Hematopoietic multipotent progenitor cell treated with erythropoietin and hydrocortisone succinate and interleukin-3 and kit ligand, for 17 days (in vitro differentiated cells): ENCODE results near the gene CR1L.
A peak's percentile ranks its signal among the peaks of the same experiment; 100 is the strongest.
"Not testable (repeated sequence)": the region's sequence is repeated elsewhere in the genome, so short reads cannot be mapped to it uniquely, and the experiment has no call there.

ENCODE experiments used
- DNase-seq: peaks from one replicate; pipeline ENCODE4 v3.0.0-alpha.2; 2015; ENCODE audit warnings: low spot score

CR1L gene

GRCh38 chr1:207644852-207645634 is at the start of gene CR1L:
CR1L (plus strand) TSS chr1:207645133; CDS start chr1:207645234, 101 bp downstream.
- peak; percentile 95 for DNase-seq

GRCh38 chr1:207603777-207604176 is 41.2 kb upstream of the CR1L start:
- DNase-seq = no peak

- no peak for DNase-seq
Observed at GRCh38 chr1:207605444-207606361, 39.2 kb upstream of the CR1L start.

DNA sequence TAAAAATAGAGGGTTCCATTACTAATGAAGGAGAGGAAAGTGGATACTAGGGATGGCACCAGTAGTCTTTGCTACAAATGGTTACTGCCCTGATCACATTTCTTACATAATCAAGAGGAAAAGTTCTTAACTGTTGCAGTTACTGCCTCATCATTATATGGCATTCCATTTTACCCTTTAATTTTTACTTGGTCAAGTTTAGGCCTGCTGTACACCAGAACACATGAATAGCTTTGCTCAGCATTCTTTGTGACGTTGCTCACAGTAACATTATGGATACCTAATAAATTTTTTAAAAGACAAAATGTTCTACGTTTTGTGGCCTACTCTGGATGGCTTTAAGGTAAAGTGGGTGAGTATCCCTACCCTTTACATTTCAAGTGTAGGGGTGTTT is 38.6 kb upstream of the CR1L start:
- no peak for DNase-seq

- no peak for DNase-seq
Observed at GRCh38 chr1:207612762-207613161, 32.2 kb upstream of the CR1L start.

DNA sequence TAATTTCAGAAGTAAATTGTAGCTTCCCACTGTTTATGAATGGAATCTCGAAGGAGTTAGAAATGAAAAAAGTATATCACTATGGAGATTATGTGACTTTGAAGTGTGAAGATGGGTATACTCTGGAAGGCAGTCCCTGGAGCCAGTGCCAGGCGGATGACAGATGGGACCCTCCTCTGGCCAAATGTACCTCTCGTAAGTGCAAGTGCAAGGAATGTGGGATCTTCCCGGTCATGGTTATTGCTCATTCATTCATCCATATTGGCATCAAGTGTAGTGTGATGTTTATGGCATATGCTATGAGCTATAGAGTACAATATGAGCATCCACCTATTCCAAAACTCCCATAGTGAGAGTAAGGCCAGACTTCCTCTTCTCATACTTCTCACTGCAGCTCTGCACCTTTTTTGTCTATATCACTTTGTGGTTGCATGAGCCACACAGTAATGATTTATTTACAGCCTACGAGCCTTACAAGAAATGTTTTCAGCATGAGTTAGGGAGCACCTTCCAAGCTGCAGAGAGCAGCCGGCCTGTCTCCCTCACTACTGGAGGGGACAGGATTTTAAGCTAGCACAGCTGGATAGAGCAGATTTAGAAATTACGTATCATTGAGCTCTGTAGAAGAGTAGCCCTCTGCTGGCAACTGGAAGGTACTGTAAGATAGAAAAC is 24.9 kb upstream of the CR1L start:
- DNase-seq = peak; percentile 77

DNA sequence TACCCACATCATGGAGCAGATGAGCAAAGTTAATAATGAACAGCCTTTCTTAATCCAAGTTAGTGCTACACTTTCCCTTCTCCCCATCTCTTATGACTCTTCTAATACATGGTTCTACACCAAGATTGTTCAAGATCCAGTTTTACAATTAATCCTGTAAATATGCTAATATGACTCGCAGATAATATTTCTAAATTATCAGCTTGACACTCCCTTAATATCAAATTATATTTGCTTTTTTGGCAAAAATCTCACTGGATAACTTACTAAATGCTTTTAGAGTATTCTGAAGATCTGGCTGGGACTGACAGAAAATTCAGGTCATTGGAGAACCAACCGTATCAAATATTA is 24.4 kb upstream of the CR1L start:
- DNase-seq = no peak

DNA sequence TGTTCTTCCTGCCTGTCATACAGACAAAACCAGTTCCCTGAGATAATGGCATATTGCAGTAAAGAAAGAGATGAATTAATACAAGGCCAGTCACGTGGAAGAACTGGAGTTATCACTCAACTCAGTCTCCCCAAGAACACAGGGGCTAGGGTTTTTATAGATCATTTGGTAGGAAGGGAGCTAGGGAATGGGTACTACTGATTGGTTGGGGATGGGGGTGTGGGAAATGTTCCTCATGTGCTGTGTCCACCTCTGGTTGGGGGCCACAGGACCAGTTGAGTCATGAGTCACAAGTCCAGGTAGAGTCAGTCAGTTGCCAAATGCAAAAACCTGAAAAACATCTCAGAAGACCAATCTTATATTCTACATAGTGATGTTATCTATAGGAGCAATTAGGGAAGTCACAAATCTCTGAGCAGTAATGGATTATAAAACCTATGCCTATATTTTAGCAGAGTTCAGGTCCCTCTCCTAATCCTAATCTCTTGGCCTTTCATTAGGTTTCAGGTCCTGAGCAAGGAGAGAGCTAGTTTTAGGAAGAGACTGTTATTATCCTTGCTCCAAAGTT is 19.3 kb upstream of the CR1L start:
- DNase-seq = not testable (repeated sequence)

DNA sequence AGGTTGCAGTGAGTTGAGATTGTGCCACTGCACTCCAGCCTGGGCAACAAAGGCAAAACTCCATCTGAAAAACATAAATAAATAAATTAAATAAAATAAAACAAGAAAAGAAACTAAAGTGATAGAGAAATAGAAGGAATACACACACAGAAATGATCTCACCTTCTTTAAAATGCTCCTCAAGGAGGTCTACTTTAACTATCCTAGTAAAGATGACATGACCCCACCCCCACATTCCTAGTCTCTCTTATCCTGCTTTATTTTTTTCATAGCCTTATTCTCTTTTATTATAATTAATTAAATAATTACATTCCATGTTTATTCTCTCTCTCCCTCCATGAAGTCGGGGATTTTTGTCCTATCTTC is 18.0 kb upstream of the CR1L start:
- peak; percentile 15 for DNase-seq

- no peak for DNase-seq
Observed at GRCh38 chr1:207627496-207627895, 17.4 kb upstream of the CR1L start.

- no peak for DNase-seq
Observed at GRCh38 chr1:207628776-207629175, 16.2 kb upstream of the CR1L start.

DNA sequence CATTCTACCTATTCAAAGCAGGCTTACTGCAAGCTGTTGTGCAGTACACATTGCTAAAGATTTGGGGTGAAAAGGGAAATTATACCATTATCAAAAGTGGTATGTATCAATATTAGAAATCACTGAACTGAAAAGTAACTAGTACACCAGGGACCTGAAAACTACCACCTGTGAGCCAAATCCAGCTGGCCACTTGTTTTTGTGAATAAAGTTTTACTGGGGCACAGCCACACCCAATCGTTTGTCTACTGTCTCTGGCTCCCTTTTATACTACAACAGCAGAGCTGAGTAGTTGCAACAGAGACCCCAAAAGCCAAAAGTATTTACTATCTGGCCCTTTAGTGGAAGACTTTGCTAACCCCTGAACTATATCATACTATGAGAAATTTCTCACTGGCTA is 13.8 kb upstream of the CR1L start:
- DNase-seq = no peak

- no peak for DNase-seq
Observed at GRCh38 chr1:207633226-207633625, 11.7 kb upstream of the CR1L start.

DNA sequence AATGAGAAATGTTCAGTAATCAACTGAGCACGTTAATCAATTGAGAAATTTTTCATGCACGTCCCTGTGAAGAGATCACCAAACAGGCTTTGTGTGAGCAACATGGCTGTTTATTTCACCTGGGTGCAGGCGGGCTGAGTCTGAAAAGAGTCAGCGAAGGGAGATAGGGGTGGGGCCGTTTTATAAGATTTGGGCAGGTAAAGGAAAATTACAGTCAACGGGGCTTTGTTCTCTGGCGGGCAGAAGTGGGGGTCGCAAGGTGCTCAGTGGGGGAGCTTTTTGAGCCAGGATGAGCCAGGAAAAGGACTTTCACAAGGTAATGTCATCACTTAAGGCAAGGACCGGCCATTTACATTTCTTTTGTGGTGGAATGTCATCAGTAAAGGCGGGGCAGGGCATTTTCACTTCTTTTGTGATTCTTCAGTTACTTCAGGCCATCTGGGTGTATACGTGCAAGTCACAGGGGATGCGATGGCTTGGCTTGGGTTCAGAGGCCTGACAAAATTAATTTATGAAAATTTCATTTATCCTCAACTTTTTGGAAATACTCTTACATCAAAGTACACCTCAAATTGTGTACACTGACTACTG is 11.1 kb upstream of the CR1L start:
- not testable (repeated sequence) for DNase-seq

- DNase-seq = not testable (repeated sequence)
Observed at GRCh38 chr1:207634293-207634692, 10.6 kb upstream of the CR1L start.

- not testable (repeated sequence) for DNase-seq
Observed at GRCh38 chr1:207635569-207636186, 9.3 kb upstream of the CR1L start.

DNA sequence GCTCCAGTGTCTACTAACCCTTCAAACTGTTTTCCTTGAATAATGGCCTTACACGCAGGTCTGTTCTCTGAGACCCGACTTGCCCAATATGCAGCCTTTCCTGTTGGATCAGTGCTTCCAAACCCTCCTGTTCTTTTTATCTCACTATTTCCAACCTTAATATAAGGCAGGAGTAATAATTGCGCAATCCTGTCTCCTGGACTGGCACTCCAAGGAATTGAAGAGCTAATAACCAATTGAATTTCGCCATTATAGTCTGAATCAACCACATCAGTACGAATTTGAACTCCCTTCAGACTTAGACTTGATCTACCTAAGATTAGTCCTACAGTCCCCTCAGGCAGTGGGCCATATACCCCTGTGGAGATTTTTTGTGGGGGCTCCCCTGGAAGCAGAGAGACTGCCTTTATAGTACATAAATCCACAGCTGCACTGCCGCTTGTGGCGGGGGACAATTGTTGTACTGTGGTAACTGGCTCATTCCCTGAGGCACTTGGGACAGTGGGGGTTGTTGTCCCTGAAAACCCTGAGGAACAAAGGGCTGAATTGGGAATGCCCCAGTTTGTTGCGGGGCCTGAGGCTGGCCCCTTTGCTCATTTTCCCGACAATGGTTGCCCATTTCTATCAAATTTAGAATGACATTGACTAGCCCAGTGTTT is 6.3 kb upstream of the CR1L start:
- not testable (repeated sequence) for DNase-seq

DNA sequence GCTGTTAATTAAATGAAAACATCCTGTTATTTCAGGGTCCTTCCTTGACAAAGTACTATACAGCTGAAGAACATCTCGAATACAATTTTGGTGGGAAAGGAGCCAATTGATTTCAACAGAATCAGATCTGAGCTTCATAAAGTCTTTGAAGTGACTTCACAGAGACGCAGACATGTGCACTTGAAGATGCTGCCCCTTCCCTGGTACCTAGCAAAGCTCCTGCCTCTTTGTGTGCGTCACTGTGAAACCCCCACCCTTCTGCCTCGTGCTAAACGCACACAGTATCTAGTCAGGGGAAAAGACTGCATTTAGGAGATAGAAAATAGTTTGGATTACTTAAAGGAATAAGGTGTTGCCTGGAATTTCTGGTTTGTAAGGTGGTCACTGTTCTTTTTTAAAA is 5.6 kb upstream of the CR1L start:
- not testable (repeated sequence) for DNase-seq

DNA sequence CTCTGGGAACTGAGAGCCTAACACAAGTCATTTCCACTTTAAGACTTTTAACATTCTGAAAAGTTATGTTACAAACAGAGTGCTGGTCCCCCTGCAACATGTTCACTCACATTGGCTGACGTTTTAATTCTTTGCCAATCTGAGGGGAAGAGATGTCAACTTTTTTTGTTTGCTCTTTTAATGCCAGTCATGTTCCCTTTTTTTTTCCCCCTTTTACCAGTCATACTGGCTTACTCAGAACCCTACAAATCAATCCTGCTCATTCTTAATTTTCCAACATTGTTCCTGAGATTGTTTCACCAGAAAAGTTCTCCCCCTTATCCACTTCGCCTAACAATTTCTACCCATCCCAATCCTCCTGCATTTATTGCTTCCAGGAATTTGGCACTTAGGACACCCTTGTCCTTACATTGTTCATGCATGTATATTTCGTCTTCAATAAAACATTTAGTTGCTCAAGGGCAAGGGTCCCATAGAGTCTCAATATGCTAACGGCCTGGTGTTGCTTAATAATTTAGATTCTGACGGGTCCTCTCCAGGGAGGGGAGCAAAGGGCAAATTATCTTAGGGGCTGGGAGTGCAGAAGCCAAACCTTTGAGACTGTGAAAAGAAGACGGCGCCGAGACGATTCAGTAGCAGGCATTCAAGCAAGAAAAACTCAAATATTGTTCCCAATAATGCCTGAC is 624 bp upstream of the CR1L start:
- peak; percentile 43 for DNase-seq

DNA sequence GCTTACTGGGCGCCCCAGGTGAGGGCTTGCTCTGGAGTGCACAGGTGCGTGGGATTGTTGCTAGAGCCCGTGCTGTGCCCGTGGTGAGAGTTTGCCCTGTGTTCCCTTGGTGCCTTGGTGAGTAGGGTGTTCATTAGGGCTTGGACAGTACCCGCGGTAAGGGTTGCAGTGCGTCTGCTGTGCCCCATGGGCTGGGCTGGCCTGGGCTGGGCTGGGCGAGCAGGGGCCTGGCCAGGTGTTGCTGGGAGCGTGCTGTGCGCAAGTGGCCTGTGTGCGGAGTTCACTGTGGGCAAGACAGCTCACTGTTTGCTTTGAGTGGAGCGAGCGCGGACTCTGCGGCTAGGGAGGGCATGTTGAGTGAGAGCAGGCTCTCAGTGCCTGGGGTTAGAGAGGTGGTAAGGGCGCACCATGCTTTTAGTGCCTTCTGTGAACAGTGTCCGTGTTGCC is 725 bp downstream of the CR1L start:
- peak; percentile 45 for DNase-seq
